ENCODE measurements around the gene MOB2.

Gene MOB2

DNA sequence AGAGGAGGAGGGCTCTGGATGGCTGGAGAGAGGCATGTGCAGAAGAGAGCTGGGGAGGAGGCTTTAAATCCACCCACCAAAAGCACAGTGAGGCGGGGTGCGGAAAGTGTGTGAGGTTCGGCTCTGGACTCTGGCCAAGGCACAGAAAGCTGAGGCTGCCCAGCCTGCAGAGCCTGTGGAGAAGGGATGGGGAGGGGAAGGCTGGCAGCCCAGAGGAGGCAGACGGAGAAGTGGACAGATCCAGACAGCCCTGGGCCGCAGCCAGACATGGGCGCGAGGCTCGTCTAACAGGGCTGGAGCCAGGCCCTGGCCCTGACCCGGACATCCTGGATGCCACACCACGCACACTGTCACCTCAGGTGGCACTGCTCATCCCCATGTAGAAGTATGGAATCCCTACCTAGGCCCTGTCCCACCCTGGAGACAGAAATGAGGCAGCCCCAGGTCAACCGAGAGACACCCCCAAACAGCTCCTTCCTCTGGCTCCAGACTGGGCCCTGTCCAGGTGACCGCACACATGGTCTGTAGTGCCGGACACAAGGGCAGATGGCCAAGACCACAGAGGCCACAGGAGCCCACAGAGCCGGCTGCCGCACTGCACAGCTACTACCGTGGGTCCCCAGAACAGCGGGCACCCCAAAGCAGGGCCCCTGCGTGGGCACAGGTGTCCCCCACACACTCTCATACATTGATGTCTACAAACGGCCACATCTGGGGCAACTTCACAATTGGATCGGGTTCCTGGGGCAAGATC is 16.6 kb upstream of the MOB2 start:
- TF ChIP-seq CTCF (IDR thresholded peaks at IDR 0.05; ENCODE audit: borderline replicate concordance, insufficient read depth, low read depth, low read length), result no peak
- H3K4me3 ChIP-seq (ENCODE audit: low read depth, low read length), result no peak overlapping the region

GRCh38 chr11:1502168-1502953 is 15.8 kb upstream of the MOB2 start:
- TF ChIP-seq CTCF (IDR thresholded peaks at IDR 0.05; ENCODE audit: borderline replicate concordance, insufficient read depth, low read depth, low read length), result no peak
- H3K4me3 ChIP-seq (ENCODE audit: low read depth, low read length), result no peak overlapping the region

DNA sequence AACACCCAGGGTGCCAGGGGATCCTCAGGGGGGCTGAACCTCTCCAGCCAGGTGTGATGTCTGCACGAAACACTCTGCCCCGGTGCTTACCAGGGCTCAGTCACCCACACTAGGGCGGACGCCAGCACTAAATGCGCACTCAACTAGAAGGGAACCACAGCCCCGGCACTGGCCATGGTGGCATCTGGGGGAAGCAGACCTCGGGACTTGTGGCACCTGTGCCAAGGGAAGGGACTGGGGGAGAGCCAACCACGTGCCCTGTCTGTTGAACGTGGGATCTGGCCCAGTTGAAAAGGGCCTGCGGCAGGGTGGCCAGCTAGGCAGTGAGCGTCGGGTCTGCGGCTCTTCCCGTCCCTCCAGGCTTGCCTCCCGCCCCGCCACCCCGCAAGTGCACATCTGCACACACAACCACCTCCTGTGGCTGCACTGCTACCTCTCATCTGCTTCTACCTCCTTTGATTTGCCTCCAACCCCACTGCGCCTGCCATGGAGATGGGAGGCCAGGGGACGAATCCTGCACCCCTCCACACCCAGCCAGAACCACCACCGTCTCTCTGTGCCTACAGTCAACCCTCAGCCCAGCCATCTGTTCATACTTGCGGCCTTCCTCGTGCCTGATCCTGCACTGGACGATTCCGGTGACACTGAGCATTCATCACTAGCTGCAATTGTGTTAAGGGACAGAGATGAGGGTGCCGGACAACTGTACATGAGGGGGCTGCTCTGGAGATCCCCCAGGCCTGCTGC is 15.0 kb upstream of the MOB2 start:
- TF ChIP-seq CTCF (IDR thresholded peaks at IDR 0.05; ENCODE audit: borderline replicate concordance, insufficient read depth, low read depth, low read length), result no peak

DNA sequence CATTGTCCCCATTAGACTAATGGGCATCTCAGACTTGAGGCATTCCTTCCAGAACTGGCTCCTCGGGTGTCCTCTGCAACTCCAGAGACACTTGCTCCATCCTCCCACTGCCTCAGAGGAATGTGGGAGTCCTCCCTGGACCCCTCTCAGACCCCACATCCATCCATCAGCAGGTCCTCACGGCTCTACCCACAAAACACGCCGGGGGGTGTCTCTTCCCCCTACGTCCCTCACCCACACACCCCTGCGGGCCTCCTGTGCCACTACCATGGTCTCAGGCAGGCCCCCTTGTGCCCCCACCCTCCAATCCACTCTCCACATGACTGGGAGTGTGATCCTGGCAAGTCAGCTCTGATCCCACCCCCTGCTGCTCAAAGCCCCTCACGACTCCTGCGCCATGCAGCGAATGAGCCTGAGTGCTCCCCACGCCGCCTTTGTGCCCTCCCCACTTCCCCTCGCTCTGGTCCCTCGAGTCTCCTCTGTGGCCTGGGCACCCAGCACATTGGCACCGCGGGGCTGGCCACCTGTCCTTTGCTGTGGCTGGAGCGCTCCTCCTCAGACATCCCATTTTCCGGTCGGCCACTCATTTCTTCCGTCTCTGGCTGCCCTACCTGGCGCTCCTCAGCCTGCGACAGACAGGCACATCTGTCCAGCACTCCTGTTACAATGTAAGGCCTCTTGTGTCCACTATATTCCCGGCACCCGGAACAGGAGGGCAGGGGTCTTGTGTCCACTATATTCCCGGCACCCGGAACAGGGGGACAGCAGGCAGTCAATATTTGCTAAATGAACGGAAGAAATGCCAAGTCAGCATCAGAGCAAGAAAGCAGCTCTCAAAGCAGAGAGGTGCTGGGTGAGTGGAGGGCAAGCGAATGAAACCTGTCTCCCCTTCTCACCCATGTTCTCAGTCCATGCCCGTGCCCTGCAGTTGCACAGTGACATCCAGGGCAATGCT is 14.2 kb upstream of the MOB2 start:
- TF ChIP-seq CTCF (IDR thresholded peaks at IDR 0.05; ENCODE audit: borderline replicate concordance, insufficient read depth, low read depth, low read length), result no peak
- no peak overlapping the region for H3K4me3 ChIP-seq (ENCODE audit: low read depth, low read length)

More for the DNA sequence above, 15.0 kb upstream of the MOB2 start:
- H3K4me3 ChIP-seq (ENCODE audit: low read depth, low read length), result no peak overlapping the region

DNA sequence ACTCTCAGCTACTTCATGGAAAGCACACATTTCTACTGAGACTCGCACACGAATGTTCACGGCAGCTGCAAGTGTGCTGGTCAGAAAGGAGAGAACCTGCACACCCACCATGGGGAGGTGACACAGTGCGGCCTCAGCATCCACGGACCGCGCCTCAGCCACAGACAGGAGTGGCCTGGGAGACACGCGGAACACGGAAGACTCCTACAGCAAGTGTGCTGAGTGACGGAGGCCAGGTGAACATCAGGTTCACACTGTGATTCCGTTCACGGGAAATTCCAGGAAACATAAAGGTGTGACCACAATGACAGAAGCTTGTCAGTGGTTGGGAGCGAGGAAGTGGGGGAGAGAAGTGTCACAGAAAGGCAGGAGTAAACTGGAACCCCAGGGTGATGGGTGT is 13.3 kb upstream of the MOB2 start:
- no peak for TF ChIP-seq CTCF (IDR thresholded peaks at IDR 0.05; ENCODE audit: borderline replicate concordance, insufficient read depth, low read depth, low read length)
- H3K4me3 ChIP-seq (ENCODE audit: low read depth, low read length), result no peak overlapping the region

DNA sequence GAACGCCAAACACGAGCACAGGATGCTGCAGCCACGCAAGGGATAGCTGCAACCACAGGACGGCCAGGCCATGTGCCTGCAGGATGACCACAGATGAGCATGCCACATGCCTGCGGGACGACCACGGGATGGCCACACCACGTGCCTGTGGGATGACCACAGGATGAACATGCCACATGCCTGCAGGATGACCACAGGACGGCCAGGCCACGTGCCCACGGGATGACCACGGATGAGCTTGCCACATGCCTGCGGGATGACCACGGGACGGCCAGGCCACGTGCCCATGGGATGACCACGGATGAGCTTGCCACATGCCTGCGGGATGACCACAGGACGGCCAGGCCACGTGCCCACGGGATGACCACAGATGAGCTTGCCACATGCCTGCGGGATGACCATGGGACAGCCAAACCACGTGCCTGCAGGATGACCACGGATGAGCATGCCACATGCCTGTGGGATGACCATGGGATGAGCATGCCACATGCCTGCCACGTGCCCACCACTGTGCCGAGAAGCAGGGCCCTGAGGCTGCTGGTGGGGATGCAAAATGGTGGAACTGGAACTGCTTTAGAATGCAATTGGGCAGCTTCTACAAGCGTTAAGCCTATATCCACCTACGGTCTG is 12.8 kb upstream of the MOB2 start:
- no peak overlapping the region for H3K4me3 ChIP-seq (ENCODE audit: low read depth, low read length)
- no peak for TF ChIP-seq CTCF (IDR thresholded peaks at IDR 0.05; ENCODE audit: borderline replicate concordance, insufficient read depth, low read depth, low read length)

All from GM12875 (cell line).